ELF-1 (cell line): Measurements from ENCODE around the gene TRIP10.
"Not testable (repeated sequence)": the region's sequence is repeated elsewhere in the genome, so short reads cannot be mapped to it uniquely, and the experiment has no call there.

Source experiments
- DNase-seq: peaks from one replicate; pipeline ENCODE4 v3.0.0-alpha.2; 2016; ENCODE audit warnings: low read depth, low spot score

TRIP10 gene, protein sequence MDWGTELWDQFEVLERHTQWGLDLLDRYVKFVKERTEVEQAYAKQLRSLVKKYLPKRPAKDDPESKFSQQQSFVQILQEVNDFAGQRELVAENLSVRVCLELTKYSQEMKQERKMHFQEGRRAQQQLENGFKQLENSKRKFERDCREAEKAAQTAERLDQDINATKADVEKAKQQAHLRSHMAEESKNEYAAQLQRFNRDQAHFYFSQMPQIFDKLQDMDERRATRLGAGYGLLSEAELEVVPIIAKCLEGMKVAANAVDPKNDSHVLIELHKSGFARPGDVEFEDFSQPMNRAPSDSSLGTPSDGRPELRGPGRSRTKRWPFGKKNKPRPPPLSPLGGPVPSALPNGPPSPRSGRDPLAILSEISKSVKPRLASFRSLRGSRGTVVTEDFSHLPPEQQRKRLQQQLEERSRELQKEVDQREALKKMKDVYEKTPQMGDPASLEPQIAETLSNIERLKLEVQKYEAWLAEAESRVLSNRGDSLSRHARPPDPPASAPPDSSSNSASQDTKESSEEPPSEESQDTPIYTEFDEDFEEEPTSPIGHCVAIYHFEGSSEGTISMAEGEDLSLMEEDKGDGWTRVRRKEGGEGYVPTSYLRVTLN

DNA sequence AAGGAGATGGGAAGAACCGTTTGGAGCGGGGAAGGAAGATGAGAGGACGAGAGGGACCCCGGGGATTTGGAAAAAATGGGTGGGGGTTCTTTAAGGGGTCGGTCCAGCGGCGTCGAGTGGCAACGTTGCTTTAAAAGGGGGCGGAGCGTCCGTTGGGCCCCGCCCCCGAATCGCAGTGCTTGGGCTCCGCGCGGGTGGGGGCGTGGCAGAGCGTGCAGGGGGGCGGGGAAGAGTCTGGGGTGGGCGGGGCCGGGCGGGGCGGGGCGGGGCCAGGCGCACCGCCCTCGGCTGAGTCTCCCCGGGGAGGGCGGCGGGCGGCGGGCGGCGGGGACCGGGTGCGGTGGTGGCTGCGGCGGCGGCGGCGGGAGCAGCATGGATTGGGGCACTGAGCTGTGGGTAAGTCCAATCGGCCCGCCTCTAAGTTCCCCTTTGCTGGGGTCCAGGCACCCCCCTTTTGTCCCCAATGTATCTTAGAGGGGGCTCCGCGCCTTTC is at the start of gene TRIP10:
TRIP10 (plus strand) TSS at position 291 of the 493 bp plus-strand sequence; CDS start at position 373, 82 bp downstream.
- peak; percentile 69 for DNase-seq

DNA sequence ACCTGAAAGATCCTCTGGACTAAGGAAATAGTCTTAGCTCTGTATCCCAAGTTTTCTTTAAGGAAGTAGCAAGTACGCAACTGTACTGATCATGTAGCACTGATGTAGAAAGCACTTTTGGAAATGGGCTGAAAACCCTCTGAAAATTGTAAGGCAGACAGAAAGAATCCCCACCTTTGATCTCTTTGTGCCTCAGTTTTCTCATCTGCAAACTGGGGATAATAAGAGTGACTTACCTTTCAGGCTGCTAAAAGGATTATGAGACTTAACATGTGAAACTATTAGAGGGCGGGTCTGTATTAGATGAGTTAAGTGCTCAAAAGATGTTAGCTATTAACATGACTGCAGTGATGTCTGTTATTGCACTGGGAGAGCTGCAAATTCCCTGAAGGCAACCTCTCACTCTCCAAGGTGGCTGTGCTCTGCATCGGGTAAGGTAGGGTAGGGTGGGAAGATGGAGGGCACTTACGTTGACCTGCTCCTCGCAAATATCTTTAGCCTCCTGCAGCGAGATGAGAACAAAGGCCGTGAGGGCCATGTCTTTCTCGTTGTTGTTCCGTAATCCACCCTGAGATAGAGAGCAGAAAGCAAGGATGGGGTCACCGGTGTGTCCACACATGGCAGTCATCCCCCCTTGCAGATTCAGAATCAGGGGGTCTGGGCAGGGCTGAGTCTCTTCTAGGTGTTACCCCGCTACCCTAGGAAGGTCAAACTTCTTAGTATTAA is 49.2 kb upstream of the TRIP10 start:
- no peak for DNase-seq

- no peak for DNase-seq
Observed at GRCh38 chr19:6691342-6691741, 48.1 kb upstream of the TRIP10 start.

DNA sequence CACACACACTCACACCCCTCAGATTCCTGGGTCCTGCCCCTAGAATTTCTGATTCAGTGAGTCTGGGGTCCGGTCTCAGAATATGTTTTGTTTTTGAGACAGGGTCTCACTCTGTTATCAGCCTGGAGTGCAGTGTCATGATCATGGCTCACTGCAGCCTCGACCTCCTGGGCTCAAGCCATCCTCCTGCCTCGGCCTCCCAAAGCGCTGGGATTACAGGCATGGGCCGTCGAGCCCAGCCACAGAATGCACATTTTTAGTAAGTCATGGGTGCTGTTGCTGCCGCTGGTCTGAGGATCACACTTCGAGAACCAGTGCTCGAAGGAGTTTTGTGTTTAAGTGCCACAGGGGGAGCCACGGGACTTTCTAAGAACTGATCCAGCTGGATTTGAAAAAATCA is 47.5 kb upstream of the TRIP10 start:
- DNase-seq, result no peak

GRCh38 chr19:6693056-6693471 is 46.4 kb upstream of the TRIP10 start:
- peak; percentile 17 for DNase-seq

DNA sequence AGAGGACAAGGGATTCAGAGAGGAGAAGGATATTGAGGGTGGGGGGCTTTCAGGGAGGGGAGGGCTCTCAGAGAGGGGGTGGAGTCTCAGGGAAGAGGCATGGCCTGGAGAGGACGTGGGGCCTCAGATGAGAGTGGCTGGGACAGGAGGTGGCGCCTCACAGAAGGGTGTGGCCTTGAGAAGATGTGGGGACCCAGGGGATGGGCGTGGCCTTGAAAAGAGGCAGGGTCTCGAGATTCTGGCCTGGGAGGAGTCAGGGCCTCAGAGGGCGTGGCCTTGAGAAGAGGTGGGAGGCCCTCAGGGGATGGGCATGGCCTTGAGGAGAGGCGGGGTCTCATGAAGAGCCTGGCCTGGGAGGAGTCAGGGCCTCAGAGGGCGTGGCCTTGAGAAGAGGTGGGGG is 45.8 kb upstream of the TRIP10 start:
- no peak for DNase-seq

GRCh38 chr19:6694147-6694815 is 45.2 kb upstream of the TRIP10 start:
- DNase-seq, result peak; percentile 35

GRCh38 chr19:6696239-6696820 is 43.1 kb upstream of the TRIP10 start:
- no peak for DNase-seq

DNA sequence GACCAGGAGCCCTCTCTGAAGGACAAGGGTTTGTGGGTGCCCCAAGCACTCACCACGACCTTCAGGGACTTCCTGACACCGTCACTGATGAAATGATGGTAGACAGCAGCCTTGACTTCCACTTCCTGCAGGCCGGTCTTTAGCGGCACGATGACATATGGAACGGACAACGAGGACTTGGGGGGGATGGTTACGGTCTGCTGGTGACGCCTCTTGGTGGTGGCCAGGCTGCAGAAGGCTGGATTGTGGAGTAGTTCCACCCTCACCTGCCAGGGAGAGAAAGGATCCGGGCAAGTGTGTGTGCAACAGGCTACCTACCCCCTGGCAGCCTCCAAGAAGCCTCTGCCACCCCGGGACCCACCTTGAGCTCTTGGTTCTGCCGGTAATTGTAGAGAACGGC is 42.2 kb upstream of the TRIP10 start:
- DNase-seq, result no peak

DNA sequence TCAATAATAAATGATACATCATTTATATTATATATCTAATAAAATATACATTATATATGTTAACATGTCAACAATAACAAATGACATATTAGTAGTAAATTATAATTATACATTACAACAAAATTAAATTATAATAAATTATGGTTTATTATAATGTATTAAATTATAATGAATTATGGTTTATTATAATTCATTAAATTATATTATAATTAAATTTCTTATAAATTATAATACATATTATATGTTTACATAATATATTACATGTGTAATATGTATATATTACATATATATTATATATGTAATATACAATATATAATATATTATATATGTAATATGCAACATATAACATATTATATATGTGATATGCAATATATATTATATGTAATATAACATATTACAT is 39.5 kb upstream of the TRIP10 start:
- no peak for DNase-seq

DNA sequence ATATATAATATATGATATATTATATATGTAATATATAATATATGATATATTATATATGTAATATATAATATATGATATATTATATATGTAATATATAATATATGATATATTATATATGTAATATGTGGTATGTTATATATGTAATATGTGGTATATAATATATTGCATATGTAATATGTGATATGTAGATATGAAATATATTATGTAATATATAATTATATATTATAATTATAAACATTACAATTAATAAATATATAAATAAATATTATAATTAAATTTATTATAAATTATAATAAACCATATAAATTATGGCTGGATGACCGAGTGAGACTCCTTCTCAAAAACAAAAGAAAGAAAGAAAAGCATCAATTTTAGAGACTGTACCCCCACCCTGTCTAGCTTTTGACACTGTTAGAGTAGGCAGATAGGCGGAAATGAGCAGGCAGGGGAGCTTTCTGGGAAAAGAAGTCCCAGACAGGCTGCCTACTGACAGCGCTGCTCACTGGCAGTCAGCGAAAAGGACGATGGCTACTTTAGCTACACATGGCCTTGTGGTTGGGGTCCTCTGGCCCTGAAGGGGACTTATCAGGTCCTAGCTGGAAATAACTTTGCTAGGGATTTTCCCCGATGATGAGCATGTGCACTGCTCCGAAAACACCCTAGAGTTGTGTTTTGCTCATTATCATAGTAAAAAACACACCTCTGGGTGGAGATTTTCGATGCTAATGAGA is 38.7 kb upstream of the TRIP10 start:
- no peak for DNase-seq

- no peak for DNase-seq
Observed at GRCh38 chr19:6705931-6706632, 33.4 kb upstream of the TRIP10 start.

GRCh38 chr19:6706633-6706958 is 32.9 kb upstream of the TRIP10 start:
- no peak for DNase-seq

DNA sequence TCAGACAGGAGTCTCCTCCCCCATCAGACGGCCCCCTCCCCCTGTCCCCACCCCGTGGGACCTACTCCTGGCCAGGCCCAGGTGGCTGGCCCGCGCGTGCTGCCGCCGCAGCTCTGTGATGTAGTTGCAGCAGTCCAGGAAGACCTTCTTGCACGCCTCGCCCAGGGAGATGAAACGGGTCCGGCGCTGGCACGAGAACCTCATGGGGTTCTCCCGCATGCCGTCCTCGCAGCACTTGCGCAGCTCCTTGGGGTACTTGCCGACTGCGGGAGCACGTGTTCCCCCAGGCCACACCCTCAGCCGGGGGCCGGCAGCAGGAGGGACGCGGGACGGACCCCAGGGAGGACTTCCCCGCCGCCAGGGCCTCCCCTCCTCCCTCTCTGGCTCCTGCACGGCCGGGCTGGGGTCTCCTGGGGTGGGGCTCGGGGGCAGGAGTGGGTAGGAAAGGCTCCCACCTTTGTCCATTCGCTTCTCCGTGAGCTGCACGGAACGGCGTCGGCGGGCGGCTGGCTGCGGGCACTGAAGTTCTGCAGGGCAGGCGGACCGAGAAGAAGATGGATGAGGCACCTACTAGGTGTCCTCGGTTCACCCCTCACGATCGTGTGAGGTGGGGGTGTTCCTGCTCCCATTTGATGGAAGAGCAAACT is 32.3 kb upstream of the TRIP10 start:
- no peak for DNase-seq

- no peak for DNase-seq
Observed at GRCh38 chr19:6707658-6708018, 31.8 kb upstream of the TRIP10 start.

- no peak for DNase-seq
Observed at GRCh38 chr19:6708346-6708745, 31.1 kb upstream of the TRIP10 start.

- DNase-seq, result not testable (repeated sequence)
Observed at GRCh38 chr19:6708913-6709312, 30.6 kb upstream of the TRIP10 start.

- DNase-seq, result no peak
Observed at GRCh38 chr19:6709549-6709948, 29.9 kb upstream of the TRIP10 start.

- peak; percentile 25 for DNase-seq
Observed at GRCh38 chr19:6710273-6711077, 29.0 kb upstream of the TRIP10 start.
